DOHH2 (cell line): Measurements from ENCODE around the gene IGFL4.

Source experiments
- H3F3A ChIP-seq: fragments of 200-600 bp; sonication (generic), shearing (Covaris generic); 2 replicates; pipeline ENCODE4 v1.6.0; 2016; ENCODE audit warnings: antibody characterized with exemption, mild to moderate bottlenecking; ENCODE audit not compliant: control insufficient read depth, insufficient read depth
- H3K27ac ChIP-seq: fragments of 200-600 bp; sonication (generic); 2 replicates; pipeline ENCODE4 v1.5.1; 2014; ENCODE audit warnings: low read depth, mild to moderate bottlenecking, low read length, moderate library complexity
- H3K27me3 ChIP-seq: fragments of 200-600 bp; sonication (generic); 2 replicates; pipeline ENCODE4 v1.6.1; 2014; ENCODE audit warnings: mild to moderate bottlenecking, low read length, mixed read lengths; ENCODE audit not compliant: control insufficient read depth
- H3K36me3 ChIP-seq: fragments of 200-600 bp; sonication (generic); 2 replicates; pipeline ENCODE4 v1.6.1; 2014; ENCODE audit warnings: mild to moderate bottlenecking, low read length, moderate library complexity, mixed read lengths; ENCODE audit not compliant: control insufficient read depth
- H3K4me1 ChIP-seq: fragments of 200-600 bp; sonication (generic); 2 replicates; pipeline ENCODE4 v1.6.1; 2014; ENCODE audit warnings: mild to moderate bottlenecking, low read length, mixed read lengths; ENCODE audit not compliant: control insufficient read depth
- H3K4me2 ChIP-seq: fragments of 200-600 bp; sonication (generic); 2 replicates; pipeline ENCODE4 v1.6.0; 2014; ENCODE audit warnings: mild to moderate bottlenecking, low read length, moderate library complexity
- H3K4me3 ChIP-seq: fragments of 200-600 bp; sonication (generic); 2 replicates; pipeline ENCODE4 v1.5.1; 2014; ENCODE audit warnings: mild to moderate bottlenecking, low read length, mixed read lengths
- H3K79me2 ChIP-seq: fragments of 200-600 bp; sonication (generic); 2 replicates; pipeline ENCODE4 v1.6.1; 2014; ENCODE audit warnings: mild to moderate bottlenecking, low read length, mixed read lengths; ENCODE audit not compliant: control insufficient read depth
- H3K9me2 ChIP-seq: fragments of 200-600 bp; sonication (generic); replicated peaks from 2 replicates; pipeline ENCODE4 v1.6.1; 2014; ENCODE audit warnings: mild to moderate bottlenecking, low read length, mixed read lengths; ENCODE audit not compliant: control insufficient read depth
- H3K9me3 ChIP-seq: fragments of 200-600 bp; sonication (generic); 2 replicates; pipeline ENCODE4 v1.6.1; 2014; ENCODE audit warnings: antibody characterized with exemption, low read length, mixed read lengths; ENCODE audit not compliant: control insufficient read depth, insufficient read depth
- H4K20me1 ChIP-seq: fragments of 200-600 bp; sonication (generic); 2 replicates; pipeline ENCODE4 v1.6.0; 2014; ENCODE audit warnings: low read depth, mild to moderate bottlenecking, antibody characterized with exemption, low read length, moderate library complexity; ENCODE audit not compliant: control insufficient read depth, insufficient read depth
- CTCF ChIP-seq: fragments of 200-600 bp; sonication (generic); IDR thresholded peaks from one replicate; pipeline ENCODE4 v1.5.1; 2014; ENCODE audit warnings: antibody characterized with exemption, mild to moderate bottlenecking, low read depth, low read length; ENCODE audit not compliant: poor library complexity, severe bottlenecking
- EZH2phosphoT487 ChIP-seq: fragments of 200-600 bp; sonication (generic); IDR thresholded peaks from 2 replicates; pipeline ENCODE4 v1.6.1; 2017; ENCODE audit warnings: borderline replicate concordance, mild to moderate bottlenecking, antibody characterized with exemption, low read length, moderate library complexity, mixed read lengths

Gene IGFL4

GRCh38 chr19:46030812-46031550 is 9.8 kb downstream of the IGFL4 start:
- H4K20me1 ChIP-seq: no peaks in the 10 kb centered on the region
- peaks cover 12% of the 10 kb centered on the region; the same call in 1 of the 2 replicates for H3K9me3 ChIP-seq
- H3K9me2 ChIP-seq: no peaks in the 10 kb centered on the region
- TF ChIP-seq EZH2phosphoT487 (no peak), CTCF (no peak)
- no peaks in the 10 kb centered on the region for H3F3A ChIP-seq
- no peaks in the 10 kb centered on the region for H3K36me3 ChIP-seq
- no peaks in the 10 kb centered on the region for H3K27me3 ChIP-seq
- H3K79me2 ChIP-seq: no peaks in the 10 kb centered on the region
- no peak overlapping the region for H3K27ac ChIP-seq
- H3K4me1 ChIP-seq: peaks cover 26% of the 10 kb centered on the region
- H3K4me2 ChIP-seq: no peak overlapping the region
- H3K4me3 ChIP-seq: no peak overlapping the region

GRCh38 chr19:46025835-46026234 is 15.0 kb downstream of the IGFL4 start:
- Histone ChIP-seq H3K4me1 (peaks cover 32% of the 10 kb centered on the region), H3K27me3 (no peaks in the 10 kb centered on the region), H4K20me1 (no peaks in the 10 kb centered on the region), H3K27ac (no peak overlapping the region), H3K79me2 (no peaks in the 10 kb centered on the region), H3K36me3 (no peaks in the 10 kb centered on the region), H3K9me3 (no peaks in the 10 kb centered on the region), H3F3A (no peaks in the 10 kb centered on the region), H3K4me2 (no peak overlapping the region), H3K9me2 (no peaks in the 10 kb centered on the region), H3K4me3 (no peak overlapping the region)
- TF ChIP-seq EZH2phosphoT487: no peak
- TF ChIP-seq CTCF: no peak

GRCh38 chr19:46023311-46023779 is 17.5 kb downstream of the IGFL4 start:
- Histone ChIP-seq H3K9me3 (no peaks in the 10 kb centered on the region), H3K4me3 (no peak overlapping the region), H3K27ac (no peak overlapping the region), H4K20me1 (no peaks in the 10 kb centered on the region), H3K79me2 (no peaks in the 10 kb centered on the region), H3K27me3 (no peaks in the 10 kb centered on the region), H3K4me1 (peaks cover 23% of the 10 kb centered on the region), H3K4me2 (no peak overlapping the region), H3K9me2 (no peaks in the 10 kb centered on the region), H3F3A (no peaks in the 10 kb centered on the region), H3K36me3 (no peaks in the 10 kb centered on the region; the same call in 1 of the 2 replicates)
- TF ChIP-seq CTCF (no peak), EZH2phosphoT487 (no peak)
